HG03139 (cell line): Measurements from ENCODE around the gene CDCA7L.

Experiments
- ATAC-seq: cut with Tn5 transposase; IDR thresholded peaks from one replicate; pipeline ENCODE4 v1.9.1; 2021; ENCODE audit not compliant: unreplicated experiment

CDCA7L gene

GRCh38 chr7:21945454-21946221 lies at the start of gene CDCA7L:
TSS of gene CDCA7L (minus strand) at chr7:21945899. CDS start at chr7:21945804, 95 bp downstream.
- peak; percentile 72 for ATAC-seq

GRCh38 chr7:21986096-21986495 lies 40.4 kb upstream of the CDCA7L start:
- no peak for ATAC-seq

DNA sequence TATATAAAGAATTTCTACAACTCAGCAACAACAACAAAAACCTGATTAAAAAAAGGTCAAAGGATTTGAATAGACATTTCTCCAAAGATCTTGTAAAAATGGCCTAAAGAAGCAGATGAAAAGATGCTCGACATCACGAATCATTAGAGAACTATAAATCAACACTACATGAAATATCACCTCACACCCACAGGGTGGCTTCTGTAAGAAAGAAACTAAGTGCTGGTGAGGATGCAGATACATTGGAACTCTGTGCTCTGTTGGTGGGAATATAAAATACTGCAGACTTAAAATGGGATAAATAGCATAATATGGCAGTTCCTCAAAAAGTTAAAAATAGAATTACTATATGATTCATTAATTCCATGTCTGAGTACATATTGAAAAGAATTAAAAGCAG lies 38.3 kb upstream of the CDCA7L start:
- no peak for ATAC-seq

- no peak for ATAC-seq
These were observed 37.4 kb upstream of the CDCA7L start for GRCh38 chr7:21983056-21983455.

DNA sequence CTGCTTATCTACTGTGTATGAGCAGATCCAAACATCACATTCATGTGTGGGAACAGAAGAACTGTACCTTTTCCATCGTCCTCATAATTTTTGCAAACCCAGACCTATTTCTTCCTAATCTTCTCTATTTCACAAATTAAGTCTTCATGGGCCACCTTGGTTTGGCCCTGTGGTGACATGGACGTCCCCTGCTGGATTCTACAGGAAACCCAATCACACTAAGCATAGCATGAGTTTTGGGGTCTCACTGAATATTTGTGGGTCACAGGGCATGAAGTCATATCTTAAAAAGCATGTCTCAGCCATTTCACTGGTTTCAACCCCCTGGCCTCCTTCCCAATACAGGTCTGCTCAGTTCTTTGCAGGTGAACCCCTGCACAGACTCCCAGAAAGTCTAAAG lies 35.8 kb upstream of the CDCA7L start:
- no peak for ATAC-seq

DNA sequence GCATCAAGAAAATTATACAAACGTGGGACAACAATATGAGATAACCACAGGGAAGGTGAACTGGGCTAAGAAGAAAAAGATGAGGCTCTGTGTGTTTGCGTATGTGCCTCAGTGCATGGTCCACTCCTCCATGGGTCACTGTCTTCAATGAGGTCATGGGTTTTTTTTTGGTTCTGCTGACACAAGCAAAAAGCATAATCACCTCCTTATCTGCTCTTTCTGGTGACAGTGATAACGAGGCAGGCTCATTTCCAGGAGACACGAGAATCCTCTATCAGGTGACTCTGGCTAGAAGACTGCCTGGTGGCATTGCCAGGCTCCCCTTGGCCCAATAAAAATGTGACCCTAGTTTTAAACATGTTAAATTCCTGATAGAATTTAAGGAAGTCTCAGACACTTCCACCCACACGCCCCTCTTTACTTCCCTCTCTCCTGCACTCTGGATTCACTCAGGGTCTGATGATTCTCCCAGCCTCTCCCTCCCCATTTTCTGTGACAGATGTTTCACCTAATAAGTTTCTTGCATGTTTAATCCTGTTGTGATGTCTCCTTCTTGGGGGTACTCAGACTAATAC lies 35.3 kb upstream of the CDCA7L start:
- no peak for ATAC-seq

DNA sequence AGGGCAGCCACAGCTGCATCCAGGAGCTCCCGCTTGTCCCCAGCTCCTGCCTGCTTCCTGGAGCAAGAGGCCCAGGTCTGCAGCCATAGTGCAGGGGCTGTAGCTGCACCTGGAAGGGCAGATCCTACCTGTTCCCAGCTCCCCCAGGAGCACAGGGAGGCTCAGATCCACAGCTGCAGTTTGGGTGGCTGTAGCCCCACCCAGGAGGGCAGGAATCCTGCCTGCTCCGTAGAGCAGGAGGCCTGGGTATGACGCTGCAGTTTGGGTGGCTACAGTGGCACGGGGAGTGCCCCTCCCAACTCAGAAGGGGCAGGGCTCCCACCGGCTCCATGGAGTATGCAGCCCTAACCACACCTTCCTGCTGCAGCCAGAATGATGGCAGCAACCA lies 26.7 kb upstream of the CDCA7L start:
- ATAC-seq = no peak

DNA sequence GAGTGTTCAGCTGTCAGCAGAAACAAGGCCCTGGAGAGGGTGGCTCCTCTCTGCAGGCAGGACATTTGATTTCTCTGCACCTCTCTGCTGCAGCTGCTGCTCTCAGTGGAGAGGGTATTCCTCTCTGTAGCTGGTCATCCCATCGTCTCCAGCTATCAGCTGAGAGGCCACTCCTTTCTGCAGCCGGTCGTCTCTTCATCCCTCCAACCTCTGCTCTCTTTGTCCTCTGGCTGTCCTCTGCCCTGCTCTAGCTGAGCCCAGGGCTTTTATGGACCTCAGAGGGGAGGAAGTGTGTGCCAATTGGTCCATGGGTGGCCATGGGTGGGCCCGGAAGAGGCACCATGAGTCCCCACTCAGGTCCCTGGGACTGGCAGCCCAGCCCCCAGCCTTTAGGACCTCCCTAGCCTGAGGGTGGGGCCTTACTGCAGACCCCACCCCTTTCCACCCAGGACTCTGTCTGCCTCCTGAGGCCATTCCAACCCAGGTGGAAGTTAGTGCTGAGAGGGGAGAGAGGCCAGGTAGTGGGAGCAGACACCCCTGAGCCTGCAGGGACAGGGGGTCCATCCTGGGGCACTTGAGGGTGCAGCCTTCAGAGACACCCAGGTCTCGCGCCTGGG lies 26.2 kb upstream of the CDCA7L start:
- no peak for ATAC-seq

DNA sequence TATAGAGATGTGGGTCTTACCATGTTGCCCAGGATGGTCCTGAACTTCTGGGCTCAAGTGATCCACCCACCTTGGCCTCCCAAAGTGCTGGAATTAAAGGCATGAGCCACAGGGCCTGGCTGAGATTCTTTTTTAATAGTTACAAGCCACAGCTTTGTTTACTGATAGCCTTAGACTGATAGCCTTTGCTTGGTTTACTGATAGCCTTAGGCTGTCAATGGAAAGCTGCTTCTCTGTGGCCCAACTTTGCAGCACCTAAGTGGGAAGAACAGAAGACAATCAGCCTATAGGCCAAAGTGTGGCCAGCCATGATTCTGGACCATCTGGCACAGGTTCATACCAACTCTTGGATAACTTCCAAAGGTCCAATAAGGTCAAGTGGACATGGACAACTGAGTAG lies 24.1 kb upstream of the CDCA7L start:
- no peak for ATAC-seq

DNA sequence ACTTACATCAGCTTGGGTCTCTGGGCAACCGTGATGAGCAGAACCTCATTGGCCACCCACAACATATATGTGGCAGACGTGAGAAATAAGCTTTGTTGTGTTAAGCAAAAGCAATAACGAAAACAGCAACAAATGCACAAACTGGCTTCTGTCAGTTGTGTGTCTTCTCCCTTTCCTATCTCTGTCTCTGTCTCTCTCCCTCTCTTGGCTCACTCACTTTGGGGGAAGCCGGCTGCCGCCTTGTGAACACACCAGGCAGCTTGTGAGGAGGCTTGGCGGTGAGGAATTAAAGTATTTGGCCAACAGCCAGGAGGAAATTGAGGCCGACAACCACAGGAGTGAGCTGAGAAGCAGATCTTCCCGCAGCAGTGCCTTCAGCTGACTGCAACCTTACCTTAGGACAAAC lies 21.9 kb upstream of the CDCA7L start:
- ATAC-seq = no peak

- ATAC-seq = peak; percentile 84
These were observed 20.6 kb upstream of the CDCA7L start for GRCh38 chr7:21966271-21966670.

- no peak for ATAC-seq
These were observed 19.6 kb upstream of the CDCA7L start for GRCh38 chr7:21965291-21965690.

DNA sequence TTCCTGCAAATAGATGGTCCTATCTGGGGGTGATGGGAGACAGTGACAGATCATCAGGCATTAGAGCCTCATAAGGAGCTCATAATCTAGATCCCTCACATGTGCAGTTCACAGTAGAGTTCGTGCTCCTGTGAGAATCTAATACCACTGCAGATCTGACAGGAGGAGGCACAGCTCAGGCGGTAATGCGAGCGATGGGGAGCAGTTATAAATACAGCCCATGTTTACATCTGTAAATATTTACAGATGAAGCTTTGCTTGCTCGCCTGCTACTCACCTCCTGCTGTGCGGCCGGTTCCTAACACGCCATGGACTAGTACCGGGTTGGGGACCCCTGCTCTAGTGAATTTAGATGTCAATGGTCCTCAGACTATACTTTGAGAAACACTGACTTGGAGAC lies 17.0 kb upstream of the CDCA7L start:
- ATAC-seq = no peak

DNA sequence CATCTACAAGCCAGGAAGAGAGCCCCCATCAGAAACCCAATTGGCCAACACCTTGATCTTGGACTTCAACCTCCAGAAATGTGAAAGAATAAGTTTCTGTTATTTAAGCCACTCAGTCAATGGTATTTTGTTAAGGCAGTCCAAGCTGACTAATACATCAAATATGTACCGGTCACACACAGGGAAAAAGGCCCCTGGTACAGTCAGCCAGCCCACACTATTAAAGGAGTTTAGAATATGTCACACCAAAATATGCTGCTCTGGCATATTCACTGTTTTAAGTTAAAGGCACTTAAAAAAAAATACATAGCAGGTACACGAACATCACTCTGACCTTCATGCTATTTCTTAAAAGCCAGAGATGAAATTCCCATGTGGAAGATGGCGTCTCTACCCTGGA lies 15.2 kb upstream of the CDCA7L start:
- no peak for ATAC-seq

GRCh38 chr7:21959387-21959776 lies 13.7 kb upstream of the CDCA7L start:
- no peak for ATAC-seq

GRCh38 chr7:21953781-21954180 lies 8.1 kb upstream of the CDCA7L start:
- no peak for ATAC-seq

- ATAC-seq = no peak
These were observed 3.3 kb upstream of the CDCA7L start for GRCh38 chr7:21948887-21949540.

GRCh38 chr7:21948364-21948763 lies 2.7 kb upstream of the CDCA7L start:
- ATAC-seq = no peak

DNA sequence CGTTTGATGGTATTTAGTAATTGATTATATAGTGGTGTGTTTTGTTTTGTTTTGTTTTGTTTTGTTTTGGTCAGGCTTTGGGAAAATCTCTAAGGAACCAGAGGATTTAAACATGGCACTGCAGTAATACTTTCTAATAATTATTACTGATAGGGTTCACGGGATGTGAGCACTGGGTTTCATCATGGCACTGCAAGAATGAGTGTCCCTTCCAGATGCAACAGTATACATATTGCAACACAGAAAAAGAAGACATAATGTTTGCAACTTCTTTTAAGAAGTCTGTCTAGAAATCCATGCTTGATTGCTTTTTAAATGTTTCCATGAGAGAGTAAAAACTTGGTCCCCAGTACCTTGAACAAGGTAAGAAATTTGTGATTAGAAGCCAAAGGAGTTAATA lies 2.2 kb upstream of the CDCA7L start:
- ATAC-seq = no peak

DNA sequence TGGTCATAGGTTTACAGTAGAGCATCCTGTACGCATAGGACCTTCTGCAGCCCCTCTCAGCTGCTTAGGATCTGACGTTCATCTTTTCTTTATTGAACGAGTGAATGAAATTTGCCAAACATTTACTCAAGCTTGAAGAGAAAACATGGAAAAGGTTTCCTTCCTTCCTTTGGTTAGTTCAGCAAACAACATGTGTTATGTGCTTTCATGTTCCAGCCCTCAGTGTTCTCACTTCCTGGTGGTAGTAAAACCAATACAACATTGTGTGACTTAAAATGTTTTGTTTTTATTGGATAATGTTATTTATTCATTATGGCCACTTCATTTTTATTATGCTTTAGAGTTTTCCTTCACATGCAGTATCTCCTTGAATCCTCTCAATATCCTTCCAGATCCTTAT lies 1.4 kb upstream of the CDCA7L start:
- ATAC-seq = no peak

GRCh38 chr7:21946222-21946709 lies 567 bp upstream of the CDCA7L start:
- no peak for ATAC-seq
